Hepatocyte (in vitro differentiated cells): Measurements from ENCODE around the gene IGLL5. TPM values are rescaled to one million over a fixed set of nuclear protein-coding genes. Genes with fewer than 3 reads are reported as not detected.

ENCODE experiments used
- DNase-seq: peaks from one replicate; pipeline ENCODE4 v3.0.0-alpha.2; 2016; ENCODE audit warnings: low spot score
- H2AFZ ChIP-seq: fragments of 200-600 bp; sonication (generic); 2 replicates; pipeline ENCODE4 v1.6.0; 2016; ENCODE audit warnings: antibody characterized with exemption, mild to moderate bottlenecking
- H3K27ac ChIP-seq: fragments of 200-600 bp; sonication (generic); 2 replicates; pipeline ENCODE4 v1.5.1; 2016; ENCODE audit warnings: mild to moderate bottlenecking
- H3K27me3 ChIP-seq: fragments of 200-600 bp; sonication (generic); 2 replicates; pipeline ENCODE4 v1.6.1; 2016
- H3K36me3 ChIP-seq: fragments of 200-600 bp; sonication (generic); replicated peaks from 2 replicates; pipeline ENCODE4 v1.5.1; 2016; ENCODE audit warnings: low read depth; ENCODE audit not compliant: insufficient read depth
- H3K4me1 ChIP-seq: fragments of 200-600 bp; sonication (generic); 2 replicates; pipeline ENCODE4 v1.5.1; 2016; ENCODE audit warnings: mild to moderate bottlenecking, moderate library complexity; ENCODE audit not compliant: insufficient read depth
- H3K4me2 ChIP-seq: fragments of 200-600 bp; sonication (generic); 2 replicates; pipeline ENCODE4 v1.6.0; 2016
- H3K4me3 ChIP-seq: fragments of 200-600 bp; sonication (generic); 2 replicates; pipeline ENCODE4 v1.5.1; 2016; ENCODE audit warnings: mild to moderate bottlenecking
- H3K79me2 ChIP-seq: fragments of 200-600 bp; sonication (generic); 2 replicates; pipeline ENCODE4 v1.6.0; 2017; ENCODE audit warnings: mild to moderate bottlenecking
- H3K9me2 ChIP-seq: fragments of 200-600 bp; sonication (generic); replicated peaks from 2 replicates; pipeline ENCODE4 v1.6.0; 2017; ENCODE audit warnings: mild to moderate bottlenecking; ENCODE audit not compliant: insufficient read depth
- H3K9me3 ChIP-seq: fragments of 200-600 bp; sonication (generic); 2 replicates; pipeline ENCODE4 v1.5.1; 2016; ENCODE audit warnings: low read depth, mild to moderate bottlenecking
- H4K20me1 ChIP-seq: fragments of 200-600 bp; sonication (generic); 2 replicates; pipeline ENCODE4 v1.6.0; 2016; ENCODE audit warnings: mild to moderate bottlenecking; ENCODE audit not compliant: insufficient read depth, poor library complexity, severe bottlenecking
- EZH2 ChIP-seq: fragments of 200-600 bp; sonication (generic); IDR thresholded peaks from 2 replicates; pipeline ENCODE4 v1.6.1; 2016; ENCODE audit warnings: antibody characterized with exemption, mild to moderate bottlenecking, borderline replicate concordance
- EZH2phosphoT487 ChIP-seq: fragments of 200-600 bp; sonication (generic); IDR thresholded peaks from one replicate; pipeline ENCODE4 v1.6.1; 2018; ENCODE audit warnings: antibody characterized with exemption, mild to moderate bottlenecking, low read depth, moderate library complexity; ENCODE audit not compliant: unreplicated experiment, severe bottlenecking
- WGBS: methylation state at CpG from one replicate; pipeline ENCODE4 v1.1.6; 2016; ENCODE audit warnings: low lambda C conversion rate; ENCODE audit errors: missing lambda C conversion rate; 5-methylcytosine and 5-hydroxymethylcytosine counted together
- polyA plus RNA-seq: library from polyadenylated mRNA; unstranded; fragments of >200 nt; fragmentation: Nextera tagmentation; extraction: Ambion mirVana; gene quantifications from 2 replicates; pipeline ENCODE4 v1.2.1, GENCODE V29; 2016
- total RNA-seq: library from RNA; depleted of rRNA; stranded (reverse); fragments of >200 nt; gene quantifications from 2 replicates; pipeline ENCODE4 v1.2.3, GENCODE V29; 2014
- TF ChIP-seq, protein P1 (sequence below): fragments of 200-600 bp; sonication (generic); IDR thresholded peaks from 2 replicates; pipeline ENCODE4 v1.5.1; 2016; ENCODE audit warnings: antibody characterized with exemption, mild to moderate bottlenecking; ENCODE audit not compliant: poor library complexity

Gene IGLL5
- total and polyA plus RNA-seq, 2 experiments from 2014 or later: not detected

DNA sequence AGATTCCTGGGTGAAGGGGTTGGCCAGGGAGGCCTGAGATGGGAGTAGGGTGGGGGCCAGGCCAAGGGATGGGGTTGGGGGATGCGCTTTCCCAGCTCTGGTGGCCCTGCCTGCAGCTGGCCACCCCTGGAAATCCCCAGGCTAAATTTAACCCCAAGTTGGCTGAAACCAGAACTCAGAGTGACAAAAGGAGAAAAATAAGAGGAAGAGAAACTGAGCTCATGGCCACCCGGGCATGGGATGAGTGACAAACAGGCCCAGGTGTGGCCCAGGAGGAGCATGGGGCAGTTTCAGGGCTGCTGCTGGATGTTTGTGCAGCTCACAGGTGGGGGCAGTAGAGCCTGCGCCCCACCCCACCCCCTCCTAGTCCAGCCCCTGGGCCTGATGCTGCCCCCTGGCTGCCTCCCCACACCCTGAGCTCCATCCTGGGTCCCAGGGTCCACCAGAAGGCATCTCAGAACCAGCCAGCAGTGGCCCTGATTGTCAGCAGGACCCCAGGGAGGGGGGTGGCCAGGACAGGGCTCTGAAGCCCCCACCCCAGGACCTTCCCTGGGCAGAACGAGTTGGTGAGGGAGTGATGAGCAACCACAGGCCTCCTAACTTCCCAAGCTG, 48.0 kb downstream of the IGLL5 start:
- TF ChIP-seq, protein P1, sequence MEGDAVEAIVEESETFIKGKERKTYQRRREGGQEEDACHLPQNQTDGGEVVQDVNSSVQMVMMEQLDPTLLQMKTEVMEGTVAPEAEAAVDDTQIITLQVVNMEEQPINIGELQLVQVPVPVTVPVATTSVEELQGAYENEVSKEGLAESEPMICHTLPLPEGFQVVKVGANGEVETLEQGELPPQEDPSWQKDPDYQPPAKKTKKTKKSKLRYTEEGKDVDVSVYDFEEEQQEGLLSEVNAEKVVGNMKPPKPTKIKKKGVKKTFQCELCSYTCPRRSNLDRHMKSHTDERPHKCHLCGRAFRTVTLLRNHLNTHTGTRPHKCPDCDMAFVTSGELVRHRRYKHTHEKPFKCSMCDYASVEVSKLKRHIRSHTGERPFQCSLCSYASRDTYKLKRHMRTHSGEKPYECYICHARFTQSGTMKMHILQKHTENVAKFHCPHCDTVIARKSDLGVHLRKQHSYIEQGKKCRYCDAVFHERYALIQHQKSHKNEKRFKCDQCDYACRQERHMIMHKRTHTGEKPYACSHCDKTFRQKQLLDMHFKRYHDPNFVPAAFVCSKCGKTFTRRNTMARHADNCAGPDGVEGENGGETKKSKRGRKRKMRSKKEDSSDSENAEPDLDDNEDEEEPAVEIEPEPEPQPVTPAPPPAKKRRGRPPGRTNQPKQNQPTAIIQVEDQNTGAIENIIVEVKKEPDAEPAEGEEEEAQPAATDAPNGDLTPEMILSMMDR: no peak
- TF ChIP-seq EZH2phosphoT487: no peak
- no peak for TF ChIP-seq EZH2
- H4K20me1 ChIP-seq: no peaks in the 10 kb centered on the region
- no peak overlapping the region for H3K4me3 ChIP-seq
- no peaks in the 10 kb centered on the region for H3K36me3 ChIP-seq
- H3K79me2 ChIP-seq: no peaks in the 10 kb centered on the region
- no peaks in the 10 kb centered on the region for H3K9me2 ChIP-seq
- no peak overlapping the region for H3K4me2 ChIP-seq
- no peak overlapping the region for H3K27ac ChIP-seq
- H3K27me3 ChIP-seq: no peaks in the 10 kb centered on the region
- no peak overlapping the region for H2AFZ ChIP-seq
- H3K9me3 ChIP-seq: no peaks in the 10 kb centered on the region
- no peaks in the 10 kb centered on the region for H3K4me1 ChIP-seq
- no peak for DNase-seq
- 72% methylated on average over 3 of the region's 4 CpGs for WGBS

DNA sequence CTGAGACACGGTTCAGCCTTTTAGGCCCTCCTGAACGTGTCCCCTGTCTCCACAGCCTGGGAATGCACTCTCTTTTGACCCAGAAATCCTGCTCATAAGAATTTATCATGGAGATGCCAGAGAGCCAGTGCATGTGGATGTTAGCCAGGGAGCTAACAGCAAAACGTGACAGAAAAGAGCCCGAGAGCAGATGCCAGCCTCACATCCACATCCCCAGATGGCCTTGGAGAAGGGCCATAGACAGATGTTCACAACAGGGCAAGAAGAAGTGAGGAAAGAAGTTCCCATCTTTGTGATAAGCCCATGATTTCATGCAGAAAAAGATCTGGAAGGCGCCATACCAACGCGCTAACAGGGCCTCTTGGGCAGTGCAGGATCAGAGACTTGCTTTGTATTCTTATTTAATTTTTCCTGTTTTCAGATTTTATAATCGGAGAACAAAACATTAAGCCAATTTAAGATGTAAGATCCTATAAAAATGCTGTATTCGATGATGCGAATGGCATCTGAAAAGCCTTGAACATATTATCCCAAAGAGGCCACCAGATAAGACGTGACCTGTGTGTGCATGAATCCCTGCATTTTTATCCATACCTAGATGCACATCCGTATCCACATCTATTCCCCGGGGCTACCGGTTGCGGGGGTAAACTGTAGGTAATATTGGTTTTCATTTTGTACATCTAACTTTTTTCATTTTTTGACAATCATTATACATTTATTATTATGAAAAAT, 48.7 kb downstream of the IGLL5 start:
- TF ChIP-seq, protein P1: no peak
- TF ChIP-seq EZH2: no peak
- no peak overlapping the region for H3K4me3 ChIP-seq
- H3K4me2 ChIP-seq: no peak overlapping the region
- H3K27ac ChIP-seq: no peak overlapping the region
- H3K4me1 ChIP-seq: no peaks in the 10 kb centered on the region
- WGBS: 93% methylated on average over 15 of the region's 15 CpGs
- H3K79me2 ChIP-seq: no peaks in the 10 kb centered on the region
- H3K27me3 ChIP-seq: no peaks in the 10 kb centered on the region
- H4K20me1 ChIP-seq: no peaks in the 10 kb centered on the region
- no peak overlapping the region for H2AFZ ChIP-seq
- no peak for DNase-seq
- no peaks in the 10 kb centered on the region for H3K9me3 ChIP-seq
- no peaks in the 10 kb centered on the region for H3K9me2 ChIP-seq
- H3K36me3 ChIP-seq: no peaks in the 10 kb centered on the region

DNA sequence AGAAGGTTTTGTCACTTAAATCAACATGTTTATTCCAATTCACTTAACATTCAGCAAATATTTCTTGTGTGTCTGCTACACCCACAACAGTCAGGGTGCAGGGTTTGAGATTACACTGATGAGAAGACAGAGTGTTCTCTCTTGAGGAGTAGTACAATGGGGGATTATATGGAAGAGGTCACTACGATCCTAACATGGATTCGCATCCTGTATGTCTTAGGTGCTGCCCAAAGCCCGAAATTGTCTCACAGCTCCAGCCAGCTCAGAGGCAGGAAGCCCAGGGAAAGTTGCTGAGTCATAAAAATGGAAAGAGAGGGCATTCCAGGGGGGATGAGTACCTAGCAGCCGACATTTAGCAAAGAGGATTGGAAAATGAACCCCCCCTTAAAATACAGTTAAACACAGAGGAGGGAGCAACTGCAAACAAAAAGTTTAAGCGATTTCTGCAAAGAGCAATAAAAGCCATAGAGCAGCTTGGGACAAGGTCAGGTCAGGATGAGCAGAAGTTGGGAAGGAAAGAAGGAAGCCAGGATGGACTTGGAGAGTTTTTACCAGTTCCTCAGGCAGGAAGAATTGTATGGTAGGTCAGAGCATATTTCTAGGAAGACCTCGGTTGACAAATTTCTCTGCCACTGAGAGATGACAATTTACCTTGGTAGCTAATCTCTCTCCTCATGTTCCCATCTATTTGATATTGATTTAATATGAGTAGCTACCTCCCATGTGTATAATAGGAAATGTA, 49.5 kb downstream of the IGLL5 start:
- no peaks in the 10 kb centered on the region for H3K4me1 ChIP-seq
- H3K79me2 ChIP-seq: no peaks in the 10 kb centered on the region
- H3K9me2 ChIP-seq: no peaks in the 10 kb centered on the region
- H3K27me3 ChIP-seq: no peaks in the 10 kb centered on the region
- H3K27ac ChIP-seq: no peak overlapping the region
- H4K20me1 ChIP-seq: no peaks in the 10 kb centered on the region
- H3K36me3 ChIP-seq: no peaks in the 10 kb centered on the region
- no peak overlapping the region for H3K4me2 ChIP-seq
- H3K9me3 ChIP-seq: no peaks in the 10 kb centered on the region
- no peak overlapping the region for H3K4me3 ChIP-seq
- WGBS: 81% methylated on average over 6 of the region's 6 CpGs
- DNase-seq: no peak
- TF ChIP-seq, protein P1: no peak
- TF ChIP-seq EZH2phosphoT487: no peak
- no peak for TF ChIP-seq EZH2
- H2AFZ ChIP-seq: no peak overlapping the region
